ENCODE data around the gene INHA. TPM values are rescaled to one million over a fixed set of nuclear protein-coding genes. Genes with fewer than 3 reads are reported as not detected.

INHA gene
- total RNA-seq, 3 donors from 2014 or later (not counting 1 experiment from before 2014, with no cell fraction given): not detected

DNA sequence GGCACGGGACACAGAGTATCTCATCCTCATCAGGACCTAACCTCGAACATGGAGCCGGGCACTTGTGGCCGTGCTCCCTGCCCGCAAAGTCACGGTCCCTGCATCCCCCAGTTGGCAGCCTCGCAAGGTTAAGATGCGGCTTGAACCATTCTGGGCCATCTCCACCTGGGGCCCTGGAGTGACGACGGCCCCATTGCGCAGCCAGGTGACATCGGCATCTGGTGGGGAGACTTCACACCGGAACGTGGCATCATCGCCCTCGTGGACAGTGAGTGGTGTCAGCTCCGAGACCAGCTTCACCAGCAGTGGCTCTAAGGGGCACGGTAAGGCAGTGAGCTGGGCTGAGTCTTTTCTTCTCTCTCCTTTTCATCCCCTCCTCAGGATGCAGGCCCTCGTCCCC lies 15.7 kb upstream of the INHA start:
- no peak overlapping the region for H3K4me3 ChIP-seq (ENCODE audit: low read length)
- no peaks in the 10 kb centered on the region for H3K9me3 ChIP-seq (ENCODE audit: control insufficient read depth, insufficient read depth, low read length)
- Mint-ChIP-seq H3K4me3 (no peak overlapping the region), H3K27me3 (ENCODE audit: low read depth in 2 of 2) (peaks cover 8 to 17% of the 10 kb centered on the region in 2 donors), H3K4me1 (peaks cover 5 to 12% of the 10 kb centered on the region in 2 donors), H3K9me3 (no peaks in the 10 kb centered on the region), H3K36me3 (no peaks in the 10 kb centered on the region), H3K27ac (no peak overlapping the region)
- H3K4me1 ChIP-seq (ENCODE audit: control insufficient read depth, insufficient read depth, low read length): peaks cover 18% of the 10 kb centered on the region
- no peak overlapping the region for H3K27ac ChIP-seq (ENCODE audit: low read length)
- intact Hi-C loops (cut with micrococcal nuclease): no loop called here
- ATAC-seq (no peak), DNase-seq (no peak)
- no peak for TF ChIP-seq CTCF (IDR thresholded peaks at IDR 0.05)
- peaks cover 24% of the 10 kb centered on the region for H3K27me3 ChIP-seq (ENCODE audit: control insufficient read depth, insufficient read depth, low read length)
- 92% methylated on average over 19 of the region's 19 CpGs for WGBS (ENCODE audit: insufficient coverage)
- no peaks in the 10 kb centered on the region for H3K36me3 ChIP-seq (ENCODE audit: control insufficient read depth, insufficient read depth, low read length)

GRCh38 chr2:219557320-219557719 lies 14.8 kb upstream of the INHA start:
- Histone ChIP-seq H3K9me3 (ENCODE audit: control insufficient read depth, insufficient read depth, low read length) (no peaks in the 10 kb centered on the region), H3K36me3 (ENCODE audit: control insufficient read depth, insufficient read depth, low read length) (no peaks in the 10 kb centered on the region), H3K4me3 (ENCODE audit: low read length) (no peak overlapping the region), H3K27ac (ENCODE audit: low read length) (no peak overlapping the region), H3K27me3 (ENCODE audit: control insufficient read depth, insufficient read depth, low read length) (peaks cover 15% of the 10 kb centered on the region), H3K4me1 (ENCODE audit: control insufficient read depth, insufficient read depth, low read length) (peaks cover 9% of the 10 kb centered on the region)
- 92% methylated on average over 21 of the region's 21 CpGs for WGBS (ENCODE audit: insufficient coverage)
- no peak for DNase-seq
- peaks cover 0 to 3% of the 10 kb centered on the region in 2 donors for H3K4me1 Mint-ChIP-seq
- no peak for ATAC-seq
- no peaks in the 10 kb centered on the region for H3K9me3 Mint-ChIP-seq
- intact Hi-C loops (cut with micrococcal nuclease): no loop called here
- TF ChIP-seq CTCF (IDR thresholded peaks at IDR 0.05): no peak
- H3K27me3 Mint-ChIP-seq (ENCODE audit: low read depth in 2 of 2): peaks cover 8 to 13% of the 10 kb centered on the region in 2 donors
- H3K4me3 Mint-ChIP-seq: no peak overlapping the region
- H3K27ac Mint-ChIP-seq: no peak overlapping the region
- H3K36me3 Mint-ChIP-seq: no peaks in the 10 kb centered on the region

DNA sequence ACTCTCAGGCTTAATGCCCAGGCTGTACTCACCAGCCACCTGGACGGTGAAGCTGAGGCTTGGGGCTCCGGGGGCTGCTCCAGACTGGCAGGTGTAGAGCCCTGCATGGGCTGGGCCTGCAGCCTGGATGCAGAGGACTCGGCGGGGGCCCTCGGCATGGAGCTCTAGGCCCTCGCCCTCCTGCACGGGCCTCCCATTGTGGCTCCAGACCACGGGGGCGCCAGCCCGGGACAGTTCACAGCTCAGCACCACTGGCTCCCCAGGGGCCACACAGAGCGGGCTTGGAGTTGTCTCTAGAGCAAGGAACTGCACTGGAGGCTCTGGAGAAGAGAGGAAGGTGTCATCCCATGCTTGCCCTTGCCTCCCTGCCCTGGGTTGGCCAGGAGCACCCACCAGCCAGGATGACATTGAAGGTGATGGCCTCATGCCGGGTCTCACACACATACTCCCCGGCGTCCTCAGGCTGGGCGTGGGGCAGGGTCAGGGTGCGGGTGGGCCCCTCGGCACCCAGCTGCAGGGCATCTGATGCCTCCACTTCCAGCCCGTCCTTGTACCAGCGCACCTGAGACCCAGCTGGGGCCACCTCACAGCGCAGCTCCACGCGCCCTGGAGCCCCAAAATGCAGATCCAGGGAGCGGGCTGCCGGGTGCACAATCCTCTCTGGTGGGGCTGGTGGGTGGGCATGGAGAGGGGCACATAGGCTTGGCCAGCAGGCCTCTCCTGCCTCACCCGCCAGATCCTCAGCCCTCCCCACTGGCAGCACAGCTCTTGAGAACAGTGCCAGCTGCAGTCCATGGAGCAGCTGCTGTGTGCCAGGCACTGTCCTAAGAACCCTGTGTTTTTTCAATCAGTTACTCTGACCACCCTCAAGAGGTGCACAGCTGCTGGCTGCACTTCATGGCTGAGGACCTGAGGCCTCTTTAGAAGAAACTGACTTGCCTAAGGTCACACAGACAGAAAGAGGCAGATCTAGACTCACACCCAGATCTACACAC lies 14.0 kb upstream of the INHA start:
- H3K9me3 ChIP-seq (ENCODE audit: control insufficient read depth, insufficient read depth, low read length): no peaks in the 10 kb centered on the region
- peaks cover 13% of the 10 kb centered on the region for H3K27me3 ChIP-seq (ENCODE audit: control insufficient read depth, insufficient read depth, low read length)
- no peaks in the 10 kb centered on the region for H3K9me3 Mint-ChIP-seq
- no peak for TF ChIP-seq CTCF (IDR thresholded peaks at IDR 0.05)
- ATAC-seq (no peak), DNase-seq (no peak)
- no peaks in the 10 kb centered on the region for H3K36me3 Mint-ChIP-seq
- H3K4me1 Mint-ChIP-seq: no peaks in the 10 kb centered on the region
- no peak overlapping the region for H3K27ac ChIP-seq (ENCODE audit: low read length)
- intact Hi-C loops (cut with micrococcal nuclease): no loop called here
- no peak overlapping the region for H3K4me3 ChIP-seq (ENCODE audit: low read length)
- H3K27me3 Mint-ChIP-seq (ENCODE audit: low read depth in 2 of 2): peaks cover 8 to 17% of the 10 kb centered on the region in 2 donors
- H3K4me3 Mint-ChIP-seq: no peak overlapping the region
- no peaks in the 10 kb centered on the region for H3K36me3 ChIP-seq (ENCODE audit: control insufficient read depth, insufficient read depth, low read length)
- H3K27ac Mint-ChIP-seq: no peak overlapping the region
- H3K4me1 ChIP-seq (ENCODE audit: control insufficient read depth, insufficient read depth, low read length): peaks cover 5% of the 10 kb centered on the region
- WGBS (ENCODE audit: insufficient coverage): 90% methylated on average over 25 of the region's 25 CpGs

Data from natural killer cell (primary cell).